Measurements from ENCODE around the gene KMO.

The KMO gene

GRCh38 chr1:241574154-241574553 is 42.0 kb downstream of the KMO start:
- H3K4me1 ChIP-seq (ENCODE audit: control insufficient read depth, insufficient read depth, low read length), result no peaks in the 10 kb centered on the region
- H3K4me3 ChIP-seq (ENCODE audit: low read length), result no peak overlapping the region
- no peaks in the 10 kb centered on the region for H3K9me3 ChIP-seq (replicated peaks; ENCODE audit: low read length)
- no peak overlapping the region for H3K9ac ChIP-seq (ENCODE audit: low read depth, low read length)
- no peaks in the 10 kb centered on the region for H3K36me3 ChIP-seq (ENCODE audit: insufficient read depth, low read length)
- no peaks in the 10 kb centered on the region for H3K27me3 ChIP-seq (ENCODE audit: control insufficient read depth, insufficient read depth, low read length)
- H3K4me2 ChIP-seq (ENCODE audit: low read length), result no peak overlapping the region

DNA sequence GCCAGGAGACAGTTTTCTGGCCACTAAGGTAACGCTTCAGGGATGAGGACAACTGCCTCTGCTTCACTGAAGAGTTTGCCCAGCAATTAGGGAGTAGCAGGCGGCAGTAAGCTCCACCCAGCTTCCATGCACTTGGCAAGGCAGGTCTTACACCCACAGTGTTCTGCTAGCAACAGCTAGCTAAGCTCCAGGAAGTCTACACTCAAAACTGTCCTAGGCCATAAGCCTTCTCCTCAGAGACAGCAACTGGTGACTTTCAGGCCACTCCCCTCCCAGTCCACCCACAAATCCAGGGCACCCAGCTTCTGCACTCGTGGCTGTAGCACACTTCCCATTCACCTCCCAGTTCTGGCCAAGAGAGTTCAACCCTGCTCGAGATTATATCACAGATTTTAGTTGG is 47.3 kb downstream of the KMO start:
- no peak overlapping the region for H3K4me3 ChIP-seq (ENCODE audit: low read length)
- no peaks in the 10 kb centered on the region for H3K4me1 ChIP-seq (ENCODE audit: control insufficient read depth, insufficient read depth, low read length)
- H3K4me2 ChIP-seq (ENCODE audit: low read length), result no peak overlapping the region
- H3K9me3 ChIP-seq (replicated peaks; ENCODE audit: low read length), result no peaks in the 10 kb centered on the region
- no peaks in the 10 kb centered on the region for H3K36me3 ChIP-seq (ENCODE audit: insufficient read depth, low read length)
- no peaks in the 10 kb centered on the region for H3K27me3 ChIP-seq (ENCODE audit: control insufficient read depth, insufficient read depth, low read length)
- no peak overlapping the region for H3K9ac ChIP-seq (ENCODE audit: low read depth, low read length)

GRCh38 chr1:241582921-241583321 is 50.7 kb downstream of the KMO start:
- H3K4me3 ChIP-seq (ENCODE audit: low read length), result no peak overlapping the region
- H3K9ac ChIP-seq (ENCODE audit: low read depth, low read length), result no peak overlapping the region
- no peaks in the 10 kb centered on the region for H3K36me3 ChIP-seq (ENCODE audit: insufficient read depth, low read length)
- no peaks in the 10 kb centered on the region for H3K9me3 ChIP-seq (replicated peaks; ENCODE audit: low read length)
- no peaks in the 10 kb centered on the region for H3K27me3 ChIP-seq (ENCODE audit: control insufficient read depth, insufficient read depth, low read length)
- H3K4me2 ChIP-seq (ENCODE audit: low read length), result no peak overlapping the region
- no peaks in the 10 kb centered on the region for H3K4me1 ChIP-seq (ENCODE audit: control insufficient read depth, insufficient read depth, low read length)

- Histone ChIP-seq H3K27me3 (ENCODE audit: control insufficient read depth, insufficient read depth, low read length) (no peaks in the 10 kb centered on the region), H3K4me2 (ENCODE audit: low read length) (no peak overlapping the region), H3K9me3 (replicated peaks; ENCODE audit: low read length) (no peaks in the 10 kb centered on the region), H3K36me3 (ENCODE audit: insufficient read depth, low read length) (no peaks in the 10 kb centered on the region), H3K4me3 (ENCODE audit: low read length) (no peak overlapping the region), H3K4me1 (ENCODE audit: control insufficient read depth, insufficient read depth, low read length) (peaks cover 7% of the 10 kb centered on the region), H3K9ac (ENCODE audit: low read depth, low read length) (no peak overlapping the region)
Observed at GRCh38 chr1:241586905-241587512, 54.8 kb downstream of the KMO start.

DNA sequence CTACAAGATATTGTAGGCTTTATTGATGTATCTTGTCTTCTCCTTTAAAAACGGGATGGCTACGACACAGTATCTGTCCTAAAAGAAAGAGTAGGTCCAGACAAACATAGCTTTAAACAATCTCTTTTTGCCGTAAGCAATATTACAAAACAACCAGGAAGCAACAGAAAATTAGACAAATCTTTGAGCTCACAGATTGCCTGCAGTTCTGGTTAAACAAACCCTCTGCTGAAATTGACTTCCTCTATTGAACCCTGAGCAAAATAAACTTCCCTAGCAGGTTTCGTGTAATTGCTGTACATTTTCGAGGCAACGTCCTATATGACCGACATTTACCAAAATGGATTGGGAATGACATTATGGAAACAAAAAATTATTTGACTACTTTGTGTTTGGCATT is 57.3 kb downstream of the KMO start:
- H3K4me3 ChIP-seq (ENCODE audit: low read length), result no peak overlapping the region
- no peak overlapping the region for H3K9ac ChIP-seq (ENCODE audit: low read depth, low read length)

DNA sequence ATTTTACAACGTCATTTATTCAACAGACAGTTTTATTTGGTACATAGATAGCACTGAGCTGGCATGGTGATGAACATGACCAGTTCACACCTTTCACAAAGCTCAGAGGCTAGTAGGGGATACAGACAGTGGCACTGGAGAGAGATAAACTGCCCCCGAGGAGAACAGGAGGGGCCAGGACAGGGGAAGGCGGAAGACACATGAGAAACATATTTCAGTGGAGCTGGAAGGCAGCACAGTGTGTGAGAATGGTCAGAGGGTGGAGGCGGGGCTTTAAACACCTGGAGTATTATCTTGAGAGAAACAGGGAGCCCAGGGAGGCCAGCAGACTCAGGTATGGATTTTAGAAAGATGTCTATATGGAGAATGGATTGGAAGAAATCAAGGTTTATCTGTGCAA is 58.5 kb downstream of the KMO start:
- Histone ChIP-seq H3K9ac (ENCODE audit: low read depth, low read length) (no peak overlapping the region), H3K9me3 (replicated peaks; ENCODE audit: low read length) (no peaks in the 10 kb centered on the region), H3K27me3 (ENCODE audit: control insufficient read depth, insufficient read depth, low read length) (no peaks in the 10 kb centered on the region), H3K4me3 (ENCODE audit: low read length) (no peak overlapping the region), H3K4me2 (ENCODE audit: low read length) (no peak overlapping the region), H3K36me3 (ENCODE audit: insufficient read depth, low read length) (no peaks in the 10 kb centered on the region), H3K4me1 (ENCODE audit: control insufficient read depth, insufficient read depth, low read length) (peaks cover 24% of the 10 kb centered on the region)

More for the DNA sequence above, 57.3 kb downstream of the KMO start:
- peaks cover 24% of the 10 kb centered on the region for H3K4me1 ChIP-seq (ENCODE audit: control insufficient read depth, insufficient read depth, low read length)
- no peaks in the 10 kb centered on the region for H3K36me3 ChIP-seq (ENCODE audit: insufficient read depth, low read length)
- H3K9me3 ChIP-seq (replicated peaks; ENCODE audit: low read length), result no peaks in the 10 kb centered on the region
- no peak overlapping the region for H3K4me2 ChIP-seq (ENCODE audit: low read length)
- no peaks in the 10 kb centered on the region for H3K27me3 ChIP-seq (ENCODE audit: control insufficient read depth, insufficient read depth, low read length)

- Histone ChIP-seq H3K36me3 (ENCODE audit: insufficient read depth, low read length) (no peaks in the 10 kb centered on the region), H3K4me2 (ENCODE audit: low read length) (no peak overlapping the region), H3K4me3 (ENCODE audit: low read length) (no peak overlapping the region), H3K9me3 (replicated peaks; ENCODE audit: low read length) (no peaks in the 10 kb centered on the region), H3K9ac (ENCODE audit: low read depth, low read length) (no peak overlapping the region), H3K27me3 (ENCODE audit: control insufficient read depth, insufficient read depth, low read length) (no peaks in the 10 kb centered on the region), H3K4me1 (ENCODE audit: control insufficient read depth, insufficient read depth, low read length) (peaks cover 24% of the 10 kb centered on the region)
Observed at GRCh38 chr1:241591317-241591716, 59.1 kb downstream of the KMO start.

DNA sequence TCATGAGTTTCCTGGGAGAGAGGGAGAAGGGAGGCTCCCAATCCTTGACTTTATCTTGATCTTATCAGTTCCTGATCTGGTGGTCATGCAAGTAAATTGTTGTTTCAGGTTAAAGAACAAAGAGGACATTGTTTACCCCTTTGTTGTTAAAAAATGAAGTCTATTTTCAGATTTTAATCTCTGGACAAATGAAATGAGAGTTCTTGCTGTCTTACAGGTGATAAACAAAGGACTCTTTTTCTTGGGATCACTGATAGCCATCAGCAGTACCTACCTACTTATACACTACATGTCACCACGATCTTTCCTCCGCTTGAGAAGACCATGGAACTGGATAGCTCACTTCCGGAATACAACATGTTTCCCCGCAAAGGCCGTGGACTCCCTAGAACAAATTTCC is 59.6 kb downstream of the KMO start:
- Histone ChIP-seq H3K9ac (ENCODE audit: low read depth, low read length) (no peak overlapping the region), H3K36me3 (ENCODE audit: insufficient read depth, low read length) (no peaks in the 10 kb centered on the region), H3K4me2 (ENCODE audit: low read length) (no peak overlapping the region), H3K4me1 (ENCODE audit: control insufficient read depth, insufficient read depth, low read length) (peaks cover 24% of the 10 kb centered on the region), H3K27me3 (ENCODE audit: control insufficient read depth, insufficient read depth, low read length) (no peaks in the 10 kb centered on the region), H3K9me3 (replicated peaks; ENCODE audit: low read length) (no peaks in the 10 kb centered on the region), H3K4me3 (ENCODE audit: low read length) (peak overlapping the region; percentile 25)

DNA sequence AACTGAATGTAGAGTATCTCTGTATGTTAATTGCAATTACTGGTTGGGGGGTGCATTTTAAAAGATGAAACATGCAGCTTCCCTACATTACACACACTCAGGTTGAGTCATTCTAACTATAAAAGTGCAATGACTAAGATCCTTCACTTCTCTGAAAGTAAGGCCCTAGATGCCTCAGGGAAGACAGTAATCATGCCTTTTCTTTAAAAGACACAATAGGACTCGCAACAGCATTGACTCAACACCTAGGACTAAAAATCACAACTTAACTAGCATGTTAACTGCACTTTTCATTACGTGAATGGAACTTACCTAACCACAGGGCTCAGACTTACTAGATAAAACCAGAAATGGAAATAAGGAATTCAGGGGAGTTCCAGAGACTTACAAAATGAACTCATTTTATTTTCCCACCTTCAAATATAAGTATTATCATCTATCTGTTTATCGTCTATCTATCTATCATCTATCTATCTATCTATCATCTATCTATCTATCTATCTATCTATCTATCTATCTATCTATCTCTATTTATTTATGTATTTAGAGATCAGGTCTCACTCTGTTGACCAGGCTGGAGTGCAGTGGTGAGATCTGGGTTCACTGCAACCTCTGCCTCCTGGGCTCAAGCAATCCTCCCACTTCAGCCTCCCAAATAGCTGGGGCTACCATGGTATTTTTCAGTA is 60.2 kb downstream of the KMO start:
- Histone ChIP-seq H3K4me2 (ENCODE audit: low read length) (peak overlapping the region; percentile 37), H3K9ac (ENCODE audit: low read depth, low read length) (no peak overlapping the region), H3K4me3 (ENCODE audit: low read length) (peak overlapping the region; percentile 25), H3K4me1 (ENCODE audit: control insufficient read depth, insufficient read depth, low read length) (peaks cover 24% of the 10 kb centered on the region), H3K27me3 (ENCODE audit: control insufficient read depth, insufficient read depth, low read length) (no peaks in the 10 kb centered on the region), H3K9me3 (replicated peaks; ENCODE audit: low read length) (no peaks in the 10 kb centered on the region), H3K36me3 (ENCODE audit: insufficient read depth, low read length) (no peaks in the 10 kb centered on the region)

DNA sequence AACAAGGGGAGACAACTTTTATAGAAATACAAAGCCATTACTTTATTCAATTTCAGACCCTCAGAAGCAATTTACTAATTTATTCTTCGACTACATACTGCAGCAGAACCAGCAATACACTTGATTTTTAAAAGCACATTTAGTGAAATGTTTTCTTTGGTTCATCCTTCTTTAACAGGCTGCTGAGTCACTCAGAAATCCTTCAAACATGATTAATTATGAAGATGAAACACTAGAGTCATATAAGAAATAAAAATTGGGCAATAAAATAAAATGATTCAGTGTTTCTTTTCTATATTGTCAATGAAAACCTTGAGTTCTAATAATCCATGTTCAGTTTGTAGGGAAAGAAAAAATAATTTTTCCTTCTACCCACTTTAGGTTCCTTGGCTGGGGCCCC is 61.0 kb downstream of the KMO start:
- Histone ChIP-seq H3K9ac (ENCODE audit: low read depth, low read length) (no peak overlapping the region), H3K4me1 (ENCODE audit: control insufficient read depth, insufficient read depth, low read length) (peaks cover 24% of the 10 kb centered on the region)

DNA sequence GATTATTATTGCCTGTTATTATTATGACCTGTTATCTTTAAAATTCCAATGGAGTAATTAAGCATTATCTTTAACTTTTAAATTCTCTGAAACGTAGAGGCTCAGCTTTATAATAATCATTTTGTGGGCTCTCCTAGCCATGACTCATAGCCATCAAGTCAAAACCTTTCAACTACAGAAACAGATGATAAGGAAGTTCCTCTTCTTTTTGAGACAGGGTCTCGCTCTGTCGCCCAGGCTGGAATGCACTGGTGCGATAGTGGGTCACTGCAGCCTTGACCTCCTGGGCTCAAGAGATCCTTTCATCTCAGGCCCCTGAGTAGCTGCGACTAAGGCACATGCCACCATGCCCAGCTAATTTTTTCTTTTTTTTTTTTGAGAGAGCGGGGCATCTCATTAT is 64.5 kb downstream of the KMO start:
- peaks cover 27% of the 10 kb centered on the region for H3K4me1 ChIP-seq (ENCODE audit: control insufficient read depth, insufficient read depth, low read length)
- no peaks in the 10 kb centered on the region for H3K9me3 ChIP-seq (replicated peaks; ENCODE audit: low read length)
- H3K9ac ChIP-seq (ENCODE audit: low read depth, low read length), result no peak overlapping the region
- H3K27me3 ChIP-seq (ENCODE audit: control insufficient read depth, insufficient read depth, low read length), result no peaks in the 10 kb centered on the region
- no peak overlapping the region for H3K4me2 ChIP-seq (ENCODE audit: low read length)
- no peak overlapping the region for H3K4me3 ChIP-seq (ENCODE audit: low read length)
- H3K36me3 ChIP-seq (ENCODE audit: insufficient read depth, low read length), result no peaks in the 10 kb centered on the region

More for the DNA sequence above, 61.0 kb downstream of the KMO start:
- Histone ChIP-seq H3K4me3 (ENCODE audit: low read length) (no peak overlapping the region), H3K9me3 (replicated peaks; ENCODE audit: low read length) (no peaks in the 10 kb centered on the region), H3K4me2 (ENCODE audit: low read length) (peak overlapping the region; percentile 37), H3K27me3 (ENCODE audit: control insufficient read depth, insufficient read depth, low read length) (no peaks in the 10 kb centered on the region), H3K36me3 (ENCODE audit: insufficient read depth, low read length) (no peaks in the 10 kb centered on the region)

GRCh38 chr1:241598249-241598648 is 66.1 kb downstream of the KMO start:
- Histone ChIP-seq H3K4me3 (ENCODE audit: low read length) (no peak overlapping the region), H3K36me3 (ENCODE audit: insufficient read depth, low read length) (no peaks in the 10 kb centered on the region), H3K9me3 (replicated peaks; ENCODE audit: low read length) (no peaks in the 10 kb centered on the region), H3K4me1 (ENCODE audit: control insufficient read depth, insufficient read depth, low read length) (peaks cover 20% of the 10 kb centered on the region), H3K4me2 (ENCODE audit: low read length) (no peak overlapping the region), H3K27me3 (ENCODE audit: control insufficient read depth, insufficient read depth, low read length) (no peaks in the 10 kb centered on the region), H3K9ac (ENCODE audit: low read depth, low read length) (no peak overlapping the region)
